HepG2 (cell line): Measurements from ENCODE around the gene NAT9. TPM values are rescaled to one million over a fixed set of nuclear protein-coding genes. Genes with fewer than 3 reads are reported as not detected.

ENCODE experiments used
- ATAC-seq: fragments of 200-7000 bp; cut with Tn5 transposase; 3 replicates; pipeline ENCODE4 v1.9.1; 2020; ENCODE audit warnings: mild to moderate bottlenecking, moderate library complexity
- BruUV-seq: library from RNA; stranded (reverse); fragments of 400-500 nt; replicated peaks from 2 replicates; lab custom pipeline; 2021; lab: Mats Ljungman, UMichigan
- CTCF ChIA-PET: fragments of 300-600 bp; formaldehyde crosslinking; extraction: SDS; loops from one replicate; lab custom pipeline; 2021; ENCODE audit warnings: low total read pairs, inconsistent platforms, low intra/inter-chr PET ratio; lab: Yijun Ruan, JAX
- POLR2A ChIA-PET: fragments of 350-600 bp; sonication (Branson Sonifier 250); formaldehyde crosslinking; loops from one replicate; lab custom pipeline; 2020; ENCODE audit warnings: antibody characterized with exemption, inconsistent platforms; lab: Yijun Ruan, JAX
- DNase-seq: peaks from one replicate; pipeline ENCODE4 v3.0.0-alpha.2; 2015; ENCODE audit warnings: low spot score
- FAIRE-seq: peaks from 3 replicates; lab custom pipeline; 2011; peaks lifted over from hg19 to GRCh38; lab: Jason Lieb, UNC
- H2AFZ ChIP-seq: one replicate; pipeline ENCODE4 v1.6.1; 2011; ENCODE audit warnings: low read length, inconsistent platforms
- H3K27ac ChIP-seq: fragments of 300-600 bp; 3 replicates; pipeline ENCODE4 v1.8.0; 2011; ENCODE audit warnings: mixed run types, mild to moderate bottlenecking, mixed read lengths, low read length, inconsistent platforms; ENCODE audit not compliant: insufficient read depth; ENCODE audit errors: extremely low read length
- H3K27me3 ChIP-seq, 2 experiments: fragments of 200-600 bp in 1 of 2; 2 replicates in 1 of 2; 3 replicates in 1 of 2; pipeline versions ENCODE4 v1.6.0 to v1.8.0; 2011; ENCODE audit warnings: low read length in 2 of 2, mild to moderate bottlenecking in 2 of 2, moderate library complexity in 2 of 2, inconsistent platforms in 1 of 2; ENCODE audit not compliant: insufficient read depth in 2 of 2, control insufficient read depth in 1 of 2
- H3K36me3 ChIP-seq, 2 experiments: fragments of 200-600 bp in 1 of 2; replicated peaks in 1 of 2; 2 replicates in 1 of 2; 3 replicates in 1 of 2; pipeline versions ENCODE4 v1.5.1 to v1.8.0; 2011; ENCODE audit warnings: low read length in 2 of 2, inconsistent platforms in 1 of 2; ENCODE audit not compliant: insufficient read depth in 2 of 2, control insufficient read depth in 1 of 2
- H3K4me1 ChIP-seq: 2 replicates; pipeline ENCODE4 v1.5.1; 2012; ENCODE audit warnings: low read length, inconsistent platforms; ENCODE audit not compliant: insufficient read depth
- H3K4me2 ChIP-seq: 2 replicates; pipeline ENCODE4 v1.6.0; 2011; ENCODE audit warnings: low read depth, low read length, inconsistent platforms
- H3K4me3 ChIP-seq, 3 experiments: fragments of 200-600 bp in 1 of 3; sonication (generic), shearing (Covaris generic) in 1 of 3; replicated peaks in 1 of 3; 2 replicates each; pipeline ENCODE4 v1.5.1; 2011 to 2016; ENCODE audit warnings: low read length in 3 of 3, inconsistent platforms in 2 of 3, low read depth in 2 of 3, mild to moderate bottlenecking in 2 of 3, control low read depth in 1 of 3, mixed read lengths in 1 of 3; ENCODE audit not compliant: insufficient read depth in 1 of 3
- H3K79me2 ChIP-seq: one replicate; pipeline ENCODE4 v1.6.1; 2011; ENCODE audit warnings: low read length, inconsistent platforms; ENCODE audit not compliant: insufficient read depth
- H3K9ac ChIP-seq: 2 replicates; pipeline ENCODE4 v1.6.0; 2011; ENCODE audit warnings: mild to moderate bottlenecking, low read depth, low read length, inconsistent platforms; ENCODE audit not compliant: insufficient read depth
- H3K9me3 ChIP-seq: 2 replicates; pipeline ENCODE4 v1.5.1; 2012; ENCODE audit warnings: mild to moderate bottlenecking, low read length
- H4K20me1 ChIP-seq: 2 replicates; pipeline ENCODE4 v1.6.0; 2011; ENCODE audit warnings: inconsistent platforms, mild to moderate bottlenecking, low read length, moderate library complexity; ENCODE audit not compliant: insufficient read depth
- CTCF ChIP-seq: sonication (generic); formaldehyde crosslinking; IDR thresholded peaks from 2 replicates; pipeline ENCODE4 v1.5.0; 2020; ENCODE audit warnings: mild to moderate bottlenecking, missing genetic modification reagents, moderate library complexity
- HNF1B ChIP-seq: sonication (generic); formaldehyde crosslinking; IDR thresholded peaks from 2 replicates; pipeline ENCODE4 v1.5.1; 2020; ENCODE audit warnings: mild to moderate bottlenecking, moderate library complexity, missing genetic modification reagents
- HNRNPL ChIP-seq: fragments of 200-400 bp; formaldehyde crosslinking; IDR thresholded peaks from 2 replicates; pipeline ENCODE4 v1.6.1; 2017; ENCODE audit warnings: mild to moderate bottlenecking, low read depth, low read length
- HOXA9 ChIP-seq: sonication (generic); formaldehyde crosslinking; IDR thresholded peaks from 2 replicates; pipeline ENCODE4 v1.8.1; 2022; ENCODE audit warnings: missing genetic modification reagents, mild to moderate bottlenecking, moderate library complexity, borderline replicate concordance
- JDP2 ChIP-seq: sonication (generic); formaldehyde crosslinking; IDR thresholded peaks from 2 replicates; pipeline ENCODE4 v1.8.1; 2022; ENCODE audit warnings: missing genetic modification reagents, borderline replicate concordance
- STAG1 ChIP-seq: sonication (generic); formaldehyde crosslinking; IDR thresholded peaks from 2 replicates; pipeline ENCODE4 v1.4.0; 2020; ENCODE audit warnings: missing genetic modification reagents
- TBX3 ChIP-seq: fragments of 450-650 bp; IDR thresholded peaks from 2 replicates; pipeline ENCODE4 v1.6.1; 2017; ENCODE audit warnings: antibody characterized with exemption, mild to moderate bottlenecking, inconsistent platforms, borderline replicate concordance
- THAP7 ChIP-seq: sonication (generic); formaldehyde crosslinking; IDR thresholded peaks from 2 replicates; pipeline ENCODE4 v1.8.1; 2023; ENCODE audit warnings: mild to moderate bottlenecking, missing genetic modification reagents
- WGBS: methylation state at CpG from one replicate; pipeline ENCODE4 v1.1.6; 2017; ENCODE audit warnings: low lambda C conversion rate; 5-methylcytosine and 5-hydroxymethylcytosine counted together
- in situ Hi-C: cut with HindIII; loops from 2 replicates; pipeline ENCODE4 v1.10.0; 2017; ENCODE audit warnings: low pct_unique_long_range_greater_than_20kb; ENCODE audit not compliant: extremely low pct_ligation_motif_present
- intact Hi-C: fragments of 100-400 bp; cut with micrococcal nuclease; formaldehyde crosslinking; loops from one replicate; pipeline ENCODE4 v1.10.0; 2022; ENCODE audit not compliant: unreplicated experiment
- polyA plus RNA-seq, 8 experiments: library from polyadenylated mRNA; depleted of rRNA in 3 of 8; stranded (reverse) in 7 of 8; unstranded in 1 of 8; fragments of >200 nt; fragmentation: Illumina TruSeq in 4 of 8; extraction: Trizol in 4 of 8; gene quantifications; 2 replicates each; pipeline versions ENCODE4 v1.2.1 to v1.2.3, GENCODE V29; 2011 to 2016; ENCODE audit warnings: low read depth in 4 of 8, missing spikeins in 1 of 8, mixed read lengths in 1 of 8; ENCODE audit not compliant: insufficient read depth in 1 of 8
- total RNA-seq, 5 experiments: library from RNA; depleted of rRNA; stranded (reverse); fragments of >200 nt; fragmentation: Illumina TruSeq; extraction: Trizol; gene quantifications; 2 replicates each; pipeline ENCODE4 v1.2.3, GENCODE V29; 2016; ENCODE audit warnings: low read depth in 1 of 5

The NAT9 gene
- total and polyA plus RNA-seq, 2 of the 13 experiments (the other 11 are each of a cell fraction or from before 2014, with no cell fraction given): 39.7 to 44.2 TPM

GRCh38 chr17:74814453-74814852 lies 38.3 kb upstream of the NAT9 start:
- no peak for ATAC-seq
- Histone ChIP-seq H3K4me1 (no peaks in the 10 kb centered on the region), H2AFZ (no peak overlapping the region), H3K4me3 (no peak overlapping the region), H3K79me2 (no peaks in the 10 kb centered on the region), H3K4me2 (no peak overlapping the region), H3K27me3 (no peaks in the 10 kb centered on the region), H4K20me1 (no peaks in the 10 kb centered on the region), H3K9ac (no peak overlapping the region), H3K9me3 (no peaks in the 10 kb centered on the region), H3K36me3 (peaks cover 0 to 4% of the 10 kb centered on the region in 2 experiments; a peak in 2 of 5 replicates), H3K27ac (no peak overlapping the region)
- ChIA-PET POLR2A (no interaction called here), CTCF (interaction anchor here (2.5 kb wide), 1 partner anchor 23 kb away, joined by 7 read pairs; no protein-coding TSS in a partner anchor)
- no peak for DNase-seq
- peak; percentile 51 for TF ChIP-seq CTCF (CRISPR knock-in tag)
- no peak for TF ChIP-seq HOXA9 (CRISPR knock-in tag)
- 0 out of 2 replicates have a peak, but pooled peaks have one; percentile 30 for TF ChIP-seq HNRNPL
- no peak for TF ChIP-seq HNF1B (CRISPR knock-in tag)
- TF ChIP-seq STAG1: peak; percentile 41
- TF ChIP-seq JDP2: no peak
- no peak for TF ChIP-seq THAP7 (CRISPR knock-in tag)
- no peak for TF ChIP-seq TBX3
- 80% methylated on average over 4 of the region's 5 CpGs for WGBS
- intact Hi-C loops: no loop called here
- no peak for FAIRE-seq
- in situ Hi-C loops: no loop called here
- BruUV-seq: no TSS peak
